ENCODE measurements around the gene TUBA1A. TPM values are rescaled to one million over a fixed set of nuclear protein-coding genes. Genes with fewer than 3 reads are reported as not detected.
"Not testable (repeated sequence)": the region's sequence is repeated elsewhere in the genome, so short reads cannot be mapped to it uniquely, and the experiment has no call there.

Gene TUBA1A
- polyA plus RNA-seq, 1 experiment, result 1,918 TPM

GRCh38 chr12:49174218-49174617 lies 14.7 kb downstream of the TUBA1A start:
- no peak overlapping the region for H3K4me3 ChIP-seq (ENCODE audit: low read depth, low read length)
- no peak overlapping the region for H3K27ac ChIP-seq (ENCODE audit: low read depth, low read length)
- H3K27me3 ChIP-seq (ENCODE audit: control insufficient read depth, insufficient read depth, low read length), result no peaks in the 10 kb centered on the region
- DNase-seq (ENCODE audit: low read depth, low spot score), result no peak
- no peak for TF ChIP-seq CTCF (IDR thresholded peaks at IDR 0.05; ENCODE audit: low read depth, low read length)
- 0 out of 2 replicates have a peak, but pooled peaks cover 2% of the 10 kb centered on the region for H3K9me3 ChIP-seq (ENCODE audit: control insufficient read depth, insufficient read depth, low read length)
- ChIA-PET POLR2A (interaction anchor here (0.6 to 2.9 kb wide), 3 partner anchors 43 to 59 kb away, joined by 3 to 13 read pairs (median 3); partner anchors contain the start of gene TUBA1B), CTCF (no interaction called here)

- ChIA-PET POLR2A (no interaction called here), CTCF (no interaction called here)
- Histone ChIP-seq H3K9me3 (ENCODE audit: control insufficient read depth, insufficient read depth, low read length) (no peaks in the 10 kb centered on the region), H3K27me3 (ENCODE audit: control insufficient read depth, insufficient read depth, low read length) (no peaks in the 10 kb centered on the region), H3K4me3 (ENCODE audit: low read depth, low read length) (no peak overlapping the region), H3K27ac (ENCODE audit: low read depth, low read length) (no peak overlapping the region)
- no peak for DNase-seq (ENCODE audit: low read depth, low spot score)
- TF ChIP-seq CTCF (IDR thresholded peaks at IDR 0.05; ENCODE audit: low read depth, low read length), result no peak
These were observed 18.0 kb downstream of the TUBA1A start for GRCh38 chr12:49170924-49171323.

GRCh38 chr12:49165114-49165513 lies 23.8 kb downstream of the TUBA1A start:
- no peak overlapping the region for H3K27ac ChIP-seq (ENCODE audit: low read depth, low read length)
- no peaks in the 10 kb centered on the region for H3K9me3 ChIP-seq (ENCODE audit: control insufficient read depth, insufficient read depth, low read length)
- POLR2A ChIA-PET, result no interaction called here
- TF ChIP-seq CTCF (IDR thresholded peaks at IDR 0.05; ENCODE audit: low read depth, low read length), result no peak
- H3K4me3 ChIP-seq (ENCODE audit: low read depth, low read length), result no peak overlapping the region
- CTCF ChIA-PET, result no interaction called here
- H3K27me3 ChIP-seq (ENCODE audit: control insufficient read depth, insufficient read depth, low read length), result no peaks in the 10 kb centered on the region
- DNase-seq (ENCODE audit: low read depth, low spot score), result no peak

GRCh38 chr12:49161901-49162300 lies 27.0 kb downstream of the TUBA1A start:
- CTCF ChIA-PET; H3K27ac ChIP-seq (ENCODE audit: low read depth, low read length); H3K4me3 ChIP-seq (ENCODE audit: low read depth, low read length); H3K9me3 ChIP-seq (ENCODE audit: control insufficient read depth, insufficient read depth, low read length); DNase-seq (ENCODE audit: low read depth, low spot score); H3K27me3 ChIP-seq (ENCODE audit: control insufficient read depth, insufficient read depth, low read length); POLR2A ChIA-PET: not testable (repeated sequence)

GRCh38 chr12:49161092-49161795 lies 27.6 kb downstream of the TUBA1A start:
- no peak overlapping the region for H3K27ac ChIP-seq (ENCODE audit: low read depth, low read length)
- H3K9me3 ChIP-seq (ENCODE audit: control insufficient read depth, insufficient read depth, low read length), result no peaks in the 10 kb centered on the region
- no peak for TF ChIP-seq CTCF (IDR thresholded peaks at IDR 0.05; ENCODE audit: low read depth, low read length)
- DNase-seq (ENCODE audit: low read depth, low spot score), result no peak
- ChIA-PET POLR2A (no interaction called here), CTCF (no interaction called here)
- H3K27me3 ChIP-seq (ENCODE audit: control insufficient read depth, insufficient read depth, low read length), result no peaks in the 10 kb centered on the region
- H3K4me3 ChIP-seq (ENCODE audit: low read depth, low read length), result no peak overlapping the region

All from AG04450 (cell line).